WTC11 (cell line): ENCODE data around the gene HES1.
"Not testable (repeated sequence)": the region's sequence is repeated elsewhere in the genome, so short reads cannot be mapped to it uniquely, and the experiment has no call there.

Experiments
- ELF4 ChIP-seq: sonication (generic); formaldehyde crosslinking; IDR thresholded peaks from 2 replicates; pipeline ENCODE4 v1.8.1; 2022; ENCODE audit warnings: low read depth, mild to moderate bottlenecking, moderate library complexity, missing genetic modification reagents
- FOXK1 ChIP-seq: sonication (generic); formaldehyde crosslinking; IDR thresholded peaks from 2 replicates; pipeline ENCODE4 v1.8.0; 2022; ENCODE audit warnings: mild to moderate bottlenecking, moderate library complexity, missing genetic modification reagents
- TCF7 ChIP-seq: sonication (generic); formaldehyde crosslinking; IDR thresholded peaks from 2 replicates; pipeline ENCODE4 v1.8.0; 2022; ENCODE audit warnings: mild to moderate bottlenecking, low read depth, missing genetic modification reagents, moderate library complexity
- TEAD4 ChIP-seq: sonication (generic); formaldehyde crosslinking; IDR thresholded peaks from 2 replicates; pipeline ENCODE4 v1.8.0; 2022; ENCODE audit warnings: mild to moderate bottlenecking, missing genetic modification reagents
- TP53 ChIP-seq: sonication (generic); formaldehyde crosslinking; IDR thresholded peaks from 2 replicates; pipeline ENCODE4 v1.8.1; 2023; ENCODE audit warnings: mild to moderate bottlenecking, missing genetic modification reagents
- ZNF317 ChIP-seq: sonication (generic); formaldehyde crosslinking; IDR thresholded peaks from 2 replicates; pipeline ENCODE4 v1.8.1; 2023; ENCODE audit warnings: low read depth, mild to moderate bottlenecking, moderate library complexity, missing genetic modification reagents, borderline replicate concordance
- ZNF423 ChIP-seq: fragments of 250-450 bp; sonication (Bioruptor Pico); IDR thresholded peaks from 2 replicates; pipeline ENCODE4 v2.1.2; 2022; ENCODE audit warnings: mild to moderate bottlenecking, moderate library complexity
- TF ChIP-seq, protein P1 (sequence below): fragments of 200-600 bp; IDR thresholded peaks from 2 replicates; pipeline ENCODE4 v1.8.0; 2022; ENCODE audit warnings: antibody characterized with exemption
- TF ChIP-seq, protein P2 (sequence below): sonication (generic); formaldehyde crosslinking; IDR thresholded peaks from 2 replicates; pipeline ENCODE4 v1.8.0; 2022; ENCODE audit warnings: mild to moderate bottlenecking, missing genetic modification reagents
- TF ChIP-seq, protein P3 (sequence below): sonication (generic); formaldehyde crosslinking; IDR thresholded peaks from 2 replicates; pipeline ENCODE4 v1.8.1; 2023; ENCODE audit warnings: mild to moderate bottlenecking, missing genetic modification reagents, moderate library complexity
- TF ChIP-seq, protein P4 (sequence below): sonication (generic); formaldehyde crosslinking; IDR thresholded peaks from 2 replicates; pipeline ENCODE4 v1.8.0; 2022; ENCODE audit warnings: mild to moderate bottlenecking, missing genetic modification reagents
- TF ChIP-seq, protein P5 (sequence below): sonication (generic); formaldehyde crosslinking; IDR thresholded peaks from 2 replicates; pipeline ENCODE4 v1.8.1; 2022; ENCODE audit warnings: low read depth, mild to moderate bottlenecking, moderate library complexity, missing genetic modification reagents, borderline replicate concordance

DNA sequence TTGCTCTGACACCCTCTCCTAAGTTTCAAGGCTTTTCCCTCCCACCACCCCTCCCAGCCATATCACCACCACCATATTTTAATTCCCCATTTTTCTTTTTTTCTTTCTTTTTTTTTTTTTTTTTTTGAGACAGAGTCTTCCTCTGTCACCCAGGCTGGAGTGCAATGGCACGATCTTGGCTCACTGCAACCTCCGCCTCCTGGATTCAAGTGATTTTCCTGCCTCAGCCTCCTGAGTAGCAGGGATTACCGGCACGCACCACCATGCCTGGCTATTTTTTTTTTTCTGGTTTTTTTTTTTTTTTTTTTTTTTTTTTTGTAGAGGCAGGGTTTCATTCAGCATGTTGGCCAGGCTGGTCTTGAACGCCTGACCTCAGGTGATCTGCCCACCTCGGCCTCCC is 44.1 kb upstream of the HES1 start:
- not testable (repeated sequence) for TF ChIP-seq TP53; ZNF423 (CRISPR knock-in tag); ELF4 (CRISPR knock-in tag); FOXK1 (CRISPR knock-in tag); TEAD4 (CRISPR knock-in tag); TCF7 (CRISPR knock-in tag); ZNF317 (CRISPR knock-in tag)
- TF ChIP-seq, protein P1, sequence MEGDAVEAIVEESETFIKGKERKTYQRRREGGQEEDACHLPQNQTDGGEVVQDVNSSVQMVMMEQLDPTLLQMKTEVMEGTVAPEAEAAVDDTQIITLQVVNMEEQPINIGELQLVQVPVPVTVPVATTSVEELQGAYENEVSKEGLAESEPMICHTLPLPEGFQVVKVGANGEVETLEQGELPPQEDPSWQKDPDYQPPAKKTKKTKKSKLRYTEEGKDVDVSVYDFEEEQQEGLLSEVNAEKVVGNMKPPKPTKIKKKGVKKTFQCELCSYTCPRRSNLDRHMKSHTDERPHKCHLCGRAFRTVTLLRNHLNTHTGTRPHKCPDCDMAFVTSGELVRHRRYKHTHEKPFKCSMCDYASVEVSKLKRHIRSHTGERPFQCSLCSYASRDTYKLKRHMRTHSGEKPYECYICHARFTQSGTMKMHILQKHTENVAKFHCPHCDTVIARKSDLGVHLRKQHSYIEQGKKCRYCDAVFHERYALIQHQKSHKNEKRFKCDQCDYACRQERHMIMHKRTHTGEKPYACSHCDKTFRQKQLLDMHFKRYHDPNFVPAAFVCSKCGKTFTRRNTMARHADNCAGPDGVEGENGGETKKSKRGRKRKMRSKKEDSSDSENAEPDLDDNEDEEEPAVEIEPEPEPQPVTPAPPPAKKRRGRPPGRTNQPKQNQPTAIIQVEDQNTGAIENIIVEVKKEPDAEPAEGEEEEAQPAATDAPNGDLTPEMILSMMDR: not testable (repeated sequence)
- TF ChIP-seq, protein P2, sequence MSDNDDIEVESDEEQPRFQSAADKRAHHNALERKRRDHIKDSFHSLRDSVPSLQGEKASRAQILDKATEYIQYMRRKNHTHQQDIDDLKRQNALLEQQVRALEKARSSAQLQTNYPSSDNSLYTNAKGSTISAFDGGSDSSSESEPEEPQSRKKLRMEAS (CRISPR knock-in tag): not testable (repeated sequence)
- TF ChIP-seq, protein P3, sequence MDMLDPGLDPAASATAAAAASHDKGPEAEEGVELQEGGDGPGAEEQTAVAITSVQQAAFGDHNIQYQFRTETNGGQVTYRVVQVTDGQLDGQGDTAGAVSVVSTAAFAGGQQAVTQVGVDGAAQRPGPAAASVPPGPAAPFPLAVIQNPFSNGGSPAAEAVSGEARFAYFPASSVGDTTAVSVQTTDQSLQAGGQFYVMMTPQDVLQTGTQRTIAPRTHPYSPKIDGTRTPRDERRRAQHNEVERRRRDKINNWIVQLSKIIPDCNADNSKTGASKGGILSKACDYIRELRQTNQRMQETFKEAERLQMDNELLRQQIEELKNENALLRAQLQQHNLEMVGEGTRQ (CRISPR knock-in tag): not testable (repeated sequence)
- TF ChIP-seq, protein P4, sequence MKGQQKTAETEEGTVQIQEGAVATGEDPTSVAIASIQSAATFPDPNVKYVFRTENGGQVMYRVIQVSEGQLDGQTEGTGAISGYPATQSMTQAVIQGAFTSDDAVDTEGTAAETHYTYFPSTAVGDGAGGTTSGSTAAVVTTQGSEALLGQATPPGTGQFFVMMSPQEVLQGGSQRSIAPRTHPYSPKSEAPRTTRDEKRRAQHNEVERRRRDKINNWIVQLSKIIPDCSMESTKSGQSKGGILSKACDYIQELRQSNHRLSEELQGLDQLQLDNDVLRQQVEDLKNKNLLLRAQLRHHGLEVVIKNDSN (CRISPR knock-in tag): not testable (repeated sequence)
- TF ChIP-seq, protein P5, sequence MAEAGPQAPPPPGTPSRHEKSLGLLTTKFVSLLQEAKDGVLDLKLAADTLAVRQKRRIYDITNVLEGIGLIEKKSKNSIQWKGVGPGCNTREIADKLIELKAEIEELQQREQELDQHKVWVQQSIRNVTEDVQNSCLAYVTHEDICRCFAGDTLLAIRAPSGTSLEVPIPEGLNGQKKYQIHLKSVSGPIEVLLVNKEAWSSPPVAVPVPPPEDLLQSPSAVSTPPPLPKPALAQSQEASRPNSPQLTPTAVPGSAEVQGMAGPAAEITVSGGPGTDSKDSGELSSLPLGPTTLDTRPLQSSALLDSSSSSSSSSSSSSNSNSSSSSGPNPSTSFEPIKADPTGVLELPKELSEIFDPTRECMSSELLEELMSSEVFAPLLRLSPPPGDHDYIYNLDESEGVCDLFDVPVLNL (CRISPR knock-in tag): not testable (repeated sequence)
